ENCODE data around the gene LY6G6F.

DNA sequence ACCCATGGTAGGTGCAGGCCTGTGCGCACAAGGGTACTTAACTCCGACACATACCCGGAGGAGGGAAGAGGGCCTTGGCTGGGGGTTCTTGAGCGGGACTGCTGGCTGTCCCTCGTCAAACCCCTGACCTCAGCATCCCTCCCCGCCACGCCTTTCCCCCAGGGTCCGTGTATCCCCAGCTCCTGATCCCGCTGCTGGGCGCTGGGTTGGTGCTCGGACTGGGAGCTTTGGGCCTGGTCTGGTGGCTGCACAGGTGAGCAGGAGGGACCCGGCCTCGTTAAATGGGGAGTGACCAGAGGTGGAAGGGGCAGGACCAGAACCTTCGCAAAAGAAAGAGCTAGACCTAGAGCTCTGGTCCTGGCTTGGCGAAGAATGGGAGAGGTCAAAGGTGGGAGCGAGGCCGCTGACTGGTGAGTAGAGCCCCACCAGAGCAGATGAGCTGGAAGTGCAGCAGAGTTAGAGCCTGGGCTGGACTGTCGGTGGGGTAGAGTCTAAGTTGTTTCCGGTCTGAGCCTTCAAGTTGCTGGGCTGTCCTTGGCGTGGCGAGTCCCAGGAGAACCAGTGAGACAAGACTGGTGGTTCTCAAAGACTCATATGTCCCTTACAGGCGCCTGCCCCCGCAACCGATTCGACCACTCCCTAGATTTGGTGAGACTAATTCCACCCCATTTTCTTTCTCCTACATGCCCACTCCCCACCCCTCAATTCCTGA, 17.5 kb downstream of the LY6G6F start:
- no peak for TF ChIP-seq ZNF274 (IDR thresholded peaks at IDR 0.05; ENCODE audit: low read depth, low read length)
- no peak for TF ChIP-seq SUZ12 (IDR thresholded peaks at IDR 0.05; ENCODE audit: extremely low read depth, insufficient read depth, insufficient read length)
- TF ChIP-seq YY1 (IDR thresholded peaks at IDR 0.05; ENCODE audit: insufficient read depth, insufficient read length), result no peak
